Loucy (cell line): ENCODE data around the gene GABRR1.

Experiments
- H2AFZ ChIP-seq: fragments of 200-600 bp; sonication (generic); 2 replicates; pipeline ENCODE4 v1.6.0; 2016; ENCODE audit warnings: antibody characterized with exemption, mild to moderate bottlenecking, low read length, moderate library complexity
- H3F3A ChIP-seq: fragments of 200-600 bp; 2 replicates; pipeline ENCODE4 v1.6.0; 2016; ENCODE audit warnings: antibody characterized with exemption, low read depth, mild to moderate bottlenecking
- H3K27me3 ChIP-seq: fragments of 200-600 bp; sonication (generic); 2 replicates; pipeline ENCODE4 v1.6.1; 2014; ENCODE audit warnings: low read length, mild to moderate bottlenecking; ENCODE audit not compliant: insufficient read depth, poor library complexity, severe bottlenecking
- H3K36me3 ChIP-seq: fragments of 200-600 bp; sonication (generic); 2 replicates; pipeline ENCODE4 v1.6.1; 2016; ENCODE audit warnings: low read length; ENCODE audit not compliant: insufficient read depth
- H3K4me1 ChIP-seq: fragments of 200-600 bp; sonication (generic); 2 replicates; pipeline ENCODE4 v1.5.1; 2014; ENCODE audit warnings: low read length, mild to moderate bottlenecking; ENCODE audit not compliant: insufficient read depth, poor library complexity, severe bottlenecking
- H3K4me2 ChIP-seq: fragments of 200-600 bp; sonication (generic); 2 replicates; pipeline ENCODE4 v1.6.0; 2014; ENCODE audit warnings: antibody characterized with exemption, low read length, low read depth, mild to moderate bottlenecking; ENCODE audit not compliant: poor library complexity, severe bottlenecking
- H3K4me3 ChIP-seq: fragments of 200-600 bp; sonication (generic); 2 replicates; pipeline ENCODE4 v1.5.1; 2014; ENCODE audit warnings: low read length, mild to moderate bottlenecking, mixed read lengths; ENCODE audit not compliant: poor library complexity, severe bottlenecking
- H3K79me2 ChIP-seq: fragments of 200-600 bp; sonication (generic); 2 replicates; pipeline ENCODE4 v1.6.1; 2014; ENCODE audit warnings: low read length; ENCODE audit not compliant: insufficient read depth
- H3K9ac ChIP-seq: fragments of 200-600 bp; sonication (generic); 2 replicates; pipeline ENCODE4 v1.6.0; 2014; ENCODE audit warnings: mild to moderate bottlenecking, low read depth, low read length, moderate library complexity; ENCODE audit not compliant: poor library complexity, severe bottlenecking
- H3K9me2 ChIP-seq: fragments of 200-600 bp; sonication (generic); replicated peaks from 2 replicates; pipeline ENCODE4 v1.6.1; 2016; ENCODE audit warnings: low read depth, low read length, mixed read lengths
- H3K9me3 ChIP-seq: fragments of 200-600 bp; sonication (generic); 2 replicates; pipeline ENCODE4 v1.6.1; 2014; ENCODE audit warnings: mild to moderate bottlenecking, antibody characterized with exemption, low read length, low read depth; ENCODE audit not compliant: insufficient read depth
- H4K20me1 ChIP-seq: fragments of 200-600 bp; sonication (generic); 2 replicates; pipeline ENCODE4 v1.6.0; 2014; ENCODE audit warnings: antibody characterized with exemption, low read length, mild to moderate bottlenecking; ENCODE audit not compliant: insufficient read depth, poor library complexity, severe bottlenecking
- CTCF ChIP-seq: fragments of 200-600 bp; sonication (generic); conservative IDR thresholded peaks from 2 replicates; pipeline ENCODE4 v1.5.1; 2014; ENCODE audit warnings: mild to moderate bottlenecking, antibody characterized with exemption, low read length
- EZH2phosphoT487 ChIP-seq: fragments of 200-600 bp; IDR thresholded peaks from 2 replicates; pipeline ENCODE4 v1.6.1; 2018; ENCODE audit warnings: antibody characterized with exemption, mild to moderate bottlenecking, moderate library complexity, borderline replicate concordance

Gene GABRR1

GRCh38 chr6:89146718-89147700 is 70.1 kb downstream of the GABRR1 start:
- Histone ChIP-seq H3F3A (0 out of 2 replicates have a peak, but pooled peaks cover 4% of the 10 kb centered on the region), H3K9me2 (no peaks in the 10 kb centered on the region), H3K27me3 (no peaks in the 10 kb centered on the region), H3K4me3 (peak overlapping the region; percentile 97), H2AFZ (peak overlapping the region; percentile 100), H3K9ac (peak overlapping the region; percentile 86), H3K9me3 (no peaks in the 10 kb centered on the region), H3K36me3 (no peaks in the 10 kb centered on the region), H4K20me1 (peaks cover 9% of the 10 kb centered on the region), H3K79me2 (peaks cover 41% of the 10 kb centered on the region), H3K4me1 (peaks cover 57% of the 10 kb centered on the region), H3K4me2 (peak overlapping the region; percentile 77)
- TF ChIP-seq EZH2phosphoT487 = no peak
- no peak for TF ChIP-seq CTCF

GRCh38 chr6:89145956-89146717 is 71.0 kb downstream of the GABRR1 start, which contains the start of gene PM20D2:
Gene PM20D2 (plus strand): TSS chr6:89146055. CDS start chr6:89146145, 90 bp downstream.
- 0 out of 2 replicates have a peak, but pooled peaks cover 4% of the 10 kb centered on the region for H3F3A ChIP-seq
- peak within 1 kb of the TSS; percentile 100 for H2AFZ ChIP-seq
- peaks cover 50% of the 10 kb centered on the region for H3K4me1 ChIP-seq
- H3K9ac ChIP-seq = peak within 1 kb of the TSS; percentile 86
- no peaks in the 10 kb centered on the region for H3K27me3 ChIP-seq
- no peaks in the 10 kb centered on the region for H3K36me3 ChIP-seq
- H3K4me3 ChIP-seq = peak within 1 kb of the TSS; percentile 97
- TF ChIP-seq CTCF (no peak), EZH2phosphoT487 (no peak)
- H4K20me1 ChIP-seq = peaks cover 9% of the 10 kb centered on the region
- H3K4me2 ChIP-seq = peak within 1 kb of the TSS; percentile 77
- H3K79me2 ChIP-seq = peaks cover 41% of the 10 kb centered on the region
- H3K9me3 ChIP-seq = no peaks in the 10 kb centered on the region
- no peaks in the 10 kb centered on the region for H3K9me2 ChIP-seq

- TF ChIP-seq CTCF = no peak
- no peak for TF ChIP-seq EZH2phosphoT487
- Histone ChIP-seq H3K79me2 (peaks cover 41% of the 10 kb centered on the region), H3K9me2 (no peaks in the 10 kb centered on the region), H3K4me1 (peaks cover 50% of the 10 kb centered on the region), H3K9ac (peak overlapping the region; percentile 86), H3K9me3 (no peaks in the 10 kb centered on the region), H3F3A (0 out of 2 replicates have a peak, but pooled peaks cover 4% of the 10 kb centered on the region), H3K4me2 (peak overlapping the region; percentile 77), H4K20me1 (peaks cover 9% of the 10 kb centered on the region), H3K4me3 (peak overlapping the region; percentile 97), H2AFZ (peak overlapping the region; percentile 100), H3K36me3 (no peaks in the 10 kb centered on the region), H3K27me3 (no peaks in the 10 kb centered on the region)
Measured at GRCh38 chr6:89145091-89145955, 71.8 kb downstream of the GABRR1 start.
